HG02981 (cell line): Measurements from ENCODE around the gene CSN3.
"Not testable (repeated sequence)": the region's sequence is repeated elsewhere in the genome, so short reads cannot be mapped to it uniquely, and the experiment has no call there.

Experiments
- ATAC-seq: cut with Tn5 transposase; IDR thresholded peaks from one replicate; pipeline ENCODE4 v1.9.1; 2021; ENCODE audit warnings: mild to moderate bottlenecking, moderate library complexity; ENCODE audit not compliant: unreplicated experiment

The CSN3 gene, protein sequence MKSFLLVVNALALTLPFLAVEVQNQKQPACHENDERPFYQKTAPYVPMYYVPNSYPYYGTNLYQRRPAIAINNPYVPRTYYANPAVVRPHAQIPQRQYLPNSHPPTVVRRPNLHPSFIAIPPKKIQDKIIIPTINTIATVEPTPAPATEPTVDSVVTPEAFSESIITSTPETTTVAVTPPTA

DNA sequence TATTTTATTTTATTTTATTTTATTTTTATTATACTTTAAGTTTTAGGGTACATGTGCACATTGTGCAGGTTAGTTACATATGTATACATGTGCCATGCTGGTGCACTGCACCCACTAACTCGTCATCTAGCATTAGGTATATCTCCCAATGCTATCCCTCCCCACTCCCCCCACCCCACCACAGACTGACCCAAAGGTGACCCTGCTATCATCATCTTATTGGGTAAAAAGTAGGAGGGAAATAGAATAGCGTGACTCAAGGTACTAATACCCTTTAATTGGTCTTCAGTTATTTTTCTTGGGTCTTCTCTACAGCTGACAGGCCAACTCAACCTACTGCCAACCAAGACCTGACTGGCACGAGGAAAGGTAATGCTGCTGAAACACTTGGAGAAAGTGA, at the start of gene CSN3:
TSS of gene CSN3 (plus strand) at position 301 of the 400 bp plus-strand sequence. CDS start 2,223 bp downstream, outside the sequence.
- ATAC-seq = not testable (repeated sequence)

DNA sequence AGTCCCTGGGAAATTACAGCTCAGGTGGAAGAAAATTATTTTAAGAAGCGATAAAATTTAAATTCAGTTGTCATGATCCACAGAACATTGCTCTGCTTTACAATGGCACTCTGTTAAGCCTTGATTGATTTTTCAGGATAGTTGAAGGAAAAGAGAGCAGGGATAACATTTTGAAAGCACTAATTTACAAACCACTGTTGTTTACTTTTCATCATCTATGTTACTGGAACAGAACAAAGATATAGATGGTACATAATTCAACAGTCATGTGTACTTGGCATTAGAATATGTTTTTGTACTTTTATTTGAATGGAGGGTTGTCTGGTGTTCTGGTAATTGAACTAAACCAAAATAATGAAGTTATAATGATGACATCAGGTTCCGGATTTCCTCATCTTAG, 49.5 kb upstream of the CSN3 start:
- ATAC-seq = no peak

DNA sequence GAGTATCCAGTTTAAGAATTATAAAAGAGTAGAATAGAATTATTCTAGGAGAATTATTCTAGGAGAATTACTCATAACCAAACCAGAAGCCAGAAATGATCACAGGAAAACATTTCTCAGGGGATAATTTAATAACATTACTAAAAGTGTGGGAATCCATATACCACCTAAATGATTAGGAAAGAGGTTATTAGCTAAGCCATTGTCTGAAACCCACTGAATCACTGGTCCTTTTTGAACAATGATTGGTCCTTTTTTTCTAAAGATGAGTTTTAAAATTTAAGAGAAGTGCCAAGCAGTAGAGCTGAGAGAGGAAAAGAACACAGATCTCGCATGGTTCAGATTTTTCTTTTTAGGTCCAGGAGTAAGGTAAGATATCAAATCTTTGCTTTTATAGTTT, 47.0 kb upstream of the CSN3 start, which contains the start of gene ODAM:
TSS of gene ODAM (plus strand) at position 301 of the 400 bp plus-strand sequence. CDS start 819 bp downstream, outside the sequence.
- ATAC-seq = no peak

DNA sequence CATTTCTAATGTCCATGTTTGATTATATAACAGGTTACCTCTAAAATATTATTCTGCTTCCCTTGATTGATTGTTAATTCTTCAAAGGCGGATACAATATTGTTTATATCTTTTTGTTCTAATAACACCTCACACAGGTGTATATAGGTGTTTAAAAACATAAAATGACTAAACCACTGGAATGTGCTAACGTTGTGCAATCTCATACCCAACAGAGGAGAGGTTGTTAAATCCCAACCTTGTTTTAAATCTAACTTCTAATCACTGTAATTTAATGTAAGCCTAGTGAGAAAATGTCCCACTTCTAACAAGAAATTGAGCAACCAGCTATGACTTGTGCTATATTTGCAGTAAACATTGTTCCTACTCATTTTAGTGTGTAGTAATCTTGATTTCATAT, 45.5 kb upstream of the CSN3 start:
- no peak for ATAC-seq

DNA sequence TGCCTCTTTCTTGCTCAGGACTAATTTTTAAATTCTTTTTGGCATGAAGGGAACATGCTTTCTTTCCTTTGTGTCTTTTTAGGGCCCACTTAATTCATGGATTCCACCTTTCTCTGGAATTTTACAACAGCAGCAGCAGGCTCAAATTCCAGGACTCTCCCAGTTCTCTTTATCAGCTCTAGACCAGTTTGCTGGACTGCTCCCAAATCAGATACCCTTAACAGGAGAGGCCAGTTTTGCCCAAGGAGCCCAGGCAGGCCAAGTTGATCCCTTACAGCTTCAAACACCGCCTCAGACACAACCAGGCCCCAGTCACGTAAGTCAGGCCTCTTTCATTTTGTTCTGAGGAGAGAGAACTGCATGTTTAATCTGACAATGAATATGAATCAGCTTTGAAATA, 44.6 kb upstream of the CSN3 start:
- no peak for ATAC-seq

DNA sequence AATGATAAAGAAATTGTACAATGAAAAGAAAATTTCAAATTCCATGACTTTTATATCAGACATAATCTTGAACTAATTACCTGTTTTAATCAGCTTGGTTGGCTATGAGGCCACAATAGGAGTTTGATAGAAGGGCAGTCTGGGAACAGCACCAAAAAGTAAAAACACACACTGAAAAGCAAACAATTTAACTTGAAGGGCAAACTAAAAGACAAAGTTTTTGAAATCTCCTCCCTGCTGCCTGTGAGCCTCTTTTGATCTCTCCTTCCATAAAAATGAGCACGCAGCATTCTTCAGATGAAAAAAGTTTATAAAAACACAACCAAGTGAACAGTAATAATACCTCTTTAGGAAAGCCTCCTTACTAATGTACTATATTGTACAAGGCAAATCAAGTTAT, 38.8 kb upstream of the CSN3 start:
- ATAC-seq = no peak

DNA sequence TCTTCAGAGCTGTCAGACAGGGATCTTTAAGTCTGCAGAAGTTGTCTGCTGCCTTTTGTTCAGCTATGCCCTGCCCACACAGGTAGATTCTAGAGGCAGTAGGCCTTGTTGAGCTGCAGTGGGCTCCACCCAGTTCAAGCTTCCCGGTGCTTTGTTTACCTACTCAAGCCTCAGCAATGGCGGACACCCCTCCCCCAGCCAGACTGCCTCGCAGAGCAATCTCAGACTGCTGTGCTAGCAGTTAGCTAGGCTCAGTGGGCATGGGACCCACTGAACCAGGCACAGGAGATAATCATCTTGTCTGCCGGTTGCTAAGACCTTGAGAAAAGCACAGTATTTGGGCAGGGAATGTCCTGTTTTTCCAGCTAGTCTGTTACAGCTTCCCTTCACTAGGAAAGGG, 29.6 kb upstream of the CSN3 start:
- not testable (repeated sequence) for ATAC-seq

DNA sequence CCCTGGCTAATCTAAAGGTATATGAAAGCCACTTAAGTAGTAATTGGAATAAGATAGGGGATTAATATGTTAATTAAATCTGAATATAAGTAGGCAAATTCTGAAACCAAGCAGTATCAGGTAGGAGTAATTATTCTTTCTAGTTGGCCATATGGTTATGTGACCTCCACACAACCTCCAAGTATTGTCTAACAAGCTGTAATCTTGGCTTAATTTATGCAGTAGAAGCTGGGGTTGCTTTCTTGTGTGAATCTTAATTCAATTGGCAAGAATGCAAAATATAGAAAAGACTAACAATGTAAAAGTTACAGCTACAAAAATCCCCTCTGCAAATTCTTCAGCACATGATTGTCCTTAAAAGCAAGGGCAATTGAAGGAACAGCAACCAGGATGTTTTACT, 26.3 kb upstream of the CSN3 start:
- not testable (repeated sequence) for ATAC-seq

DNA sequence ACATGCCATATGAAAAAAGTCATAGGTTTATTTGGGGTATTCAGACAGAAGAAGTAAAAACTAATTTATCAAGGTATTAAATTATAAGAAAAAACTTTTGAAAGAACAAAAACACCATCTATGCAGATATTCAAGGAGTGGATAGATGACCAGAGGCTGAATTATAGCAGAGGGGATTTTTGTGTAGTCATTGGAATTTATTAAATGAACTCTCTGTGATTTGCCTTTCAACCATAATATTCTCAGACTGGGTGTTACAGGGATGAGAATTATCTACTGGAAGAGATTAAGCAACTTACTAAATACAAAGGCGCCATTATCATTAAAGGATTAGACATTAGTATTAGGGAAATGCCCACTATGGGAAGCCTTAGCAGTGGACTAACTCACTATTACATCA, 25.8 kb upstream of the CSN3 start:
- ATAC-seq = not testable (repeated sequence)

DNA sequence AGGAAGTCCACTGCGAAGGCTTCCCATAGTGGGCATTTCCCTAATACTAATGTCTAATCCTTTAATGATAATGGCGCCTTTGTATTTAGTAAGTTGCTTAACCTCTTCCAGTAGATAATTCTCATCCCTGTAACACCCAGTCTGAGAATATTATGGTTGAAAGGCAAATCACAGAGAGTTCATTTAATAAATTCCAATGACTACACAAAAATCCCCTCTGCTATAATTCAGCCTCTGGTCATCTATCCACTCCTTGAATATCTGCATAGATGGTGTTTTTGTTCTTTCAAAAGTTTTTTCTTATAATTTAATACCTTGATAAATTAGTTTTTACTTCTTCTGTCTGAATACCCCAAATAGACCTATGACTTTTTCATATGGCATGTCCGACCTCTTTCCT, 21.0 kb upstream of the CSN3 start:
- not testable (repeated sequence) for ATAC-seq

DNA sequence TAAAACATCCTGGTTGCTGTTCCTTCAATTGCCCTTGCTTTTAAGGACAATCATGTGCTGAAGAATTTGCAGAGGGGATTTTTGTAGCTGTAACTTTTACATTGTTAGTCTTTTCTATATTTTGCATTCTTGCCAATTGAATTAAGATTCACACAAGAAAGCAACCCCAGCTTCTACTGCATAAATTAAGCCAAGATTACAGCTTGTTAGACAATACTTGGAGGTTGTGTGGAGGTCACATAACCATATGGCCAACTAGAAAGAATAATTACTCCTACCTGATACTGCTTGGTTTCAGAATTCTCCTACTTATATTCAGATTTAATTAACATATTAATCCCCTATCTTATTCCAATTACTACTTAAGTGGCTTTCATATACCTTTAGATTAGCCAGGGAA, 20.6 kb upstream of the CSN3 start:
- not testable (repeated sequence) for ATAC-seq

DNA sequence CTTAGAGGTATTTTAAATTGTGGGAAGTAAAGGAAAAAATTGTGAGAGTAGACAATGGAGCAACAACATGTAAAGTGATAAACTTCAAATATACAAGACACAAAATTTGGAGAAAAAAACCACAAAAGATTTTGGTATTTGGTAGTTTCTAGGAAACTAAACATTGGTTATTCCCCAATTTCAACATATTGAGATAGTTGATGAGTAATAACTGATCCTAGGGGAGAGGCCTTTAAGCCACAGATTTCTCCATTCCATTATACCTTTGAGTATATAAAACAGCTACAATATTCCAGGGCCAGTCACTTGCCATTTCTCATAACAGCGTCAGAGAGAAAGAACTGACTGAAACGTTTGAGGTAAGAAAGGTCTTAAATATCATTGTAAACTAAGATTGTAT, 16.6 kb upstream of the CSN3 start, which contains the start of gene FDCSP:
TSS of gene FDCSP (plus strand) at position 301 of the 400 bp plus-strand sequence. CDS start 5,071 bp downstream, outside the sequence.
- ATAC-seq = no peak

DNA sequence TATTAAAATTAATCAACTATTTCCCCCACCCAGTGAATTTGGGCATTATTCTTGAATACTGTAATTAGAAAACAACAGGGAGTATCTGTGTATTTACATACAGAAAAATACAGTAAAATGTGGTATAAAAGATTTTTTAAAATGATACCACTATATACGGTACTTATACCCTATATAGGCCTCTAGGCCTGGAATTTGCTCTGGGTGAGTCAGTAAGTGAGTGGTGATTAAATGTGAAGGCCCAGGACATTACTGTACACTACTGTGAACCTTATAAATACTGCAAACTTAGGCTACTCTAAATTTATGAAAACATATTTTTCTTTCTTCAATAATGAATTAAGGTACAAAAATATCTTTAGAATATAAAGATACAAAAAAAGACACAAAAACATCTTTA, 6.3 kb upstream of the CSN3 start:
- ATAC-seq = no peak

DNA sequence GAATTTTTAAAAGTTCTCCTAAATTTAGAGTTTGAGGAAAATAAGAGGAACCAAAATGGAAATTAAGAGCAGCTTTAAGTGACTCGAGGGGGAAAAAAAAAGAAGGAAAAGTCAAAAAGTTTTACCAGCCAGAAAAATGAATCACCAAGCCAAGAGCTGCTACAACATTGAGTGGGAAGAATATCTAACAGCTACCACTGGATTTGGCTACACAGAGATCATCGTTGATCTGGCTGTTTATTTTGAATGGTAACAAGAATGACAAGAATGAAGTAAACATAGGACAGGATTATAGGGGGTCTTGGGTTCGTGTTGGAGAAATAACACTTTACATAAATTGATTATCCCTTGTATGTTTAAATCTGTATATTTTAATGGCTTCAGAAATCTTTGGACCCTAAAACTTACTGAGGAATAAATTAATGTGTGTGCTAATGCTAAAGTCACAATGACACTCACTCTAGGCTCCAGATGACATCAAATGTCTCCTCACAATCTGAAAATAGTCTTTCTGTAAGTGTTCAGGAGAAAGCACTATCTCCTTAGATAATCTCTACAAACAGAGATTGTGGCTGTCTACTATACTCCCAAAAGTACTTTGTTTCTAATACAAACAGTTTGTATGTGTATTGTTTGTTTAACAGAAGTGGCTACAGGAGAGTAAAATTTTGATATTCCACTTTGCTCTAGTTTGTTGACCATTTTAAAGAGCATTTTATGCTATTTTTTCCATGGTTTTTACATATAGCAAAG, 3.1 kb upstream of the CSN3 start:
- ATAC-seq = no peak

DNA sequence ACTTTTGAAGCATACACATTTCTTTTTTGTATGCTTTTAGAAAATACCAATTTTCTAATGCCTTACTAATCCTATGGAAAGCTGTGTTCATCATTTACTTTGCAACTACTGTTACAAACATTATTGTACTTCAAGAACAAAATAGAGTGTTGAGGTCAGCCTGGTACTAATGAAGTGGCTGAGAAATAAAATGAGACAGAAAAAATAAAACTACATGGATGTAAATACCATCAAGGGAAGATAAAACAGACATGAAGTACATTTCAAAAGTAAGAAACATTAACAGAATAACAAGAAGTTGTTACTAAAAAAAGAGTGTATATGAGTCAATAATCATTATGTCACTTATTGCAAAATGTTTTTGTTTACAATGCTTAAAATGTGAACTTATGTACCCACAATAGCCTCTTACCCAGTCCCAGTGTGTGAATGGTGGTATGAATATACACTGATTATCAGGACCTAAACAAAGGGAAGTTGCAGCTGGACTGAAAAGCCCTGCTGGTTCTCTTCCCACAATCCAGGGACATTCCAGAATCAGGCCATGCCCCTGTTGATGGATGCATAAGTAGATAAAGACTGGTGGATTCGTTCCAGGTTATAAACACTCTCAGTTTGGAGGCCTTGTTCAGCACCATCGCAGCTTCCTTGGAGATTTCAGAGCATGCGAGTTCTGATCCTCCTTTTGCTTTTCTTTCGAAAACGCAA, 2.4 kb upstream of the CSN3 start:
- ATAC-seq = no peak

DNA sequence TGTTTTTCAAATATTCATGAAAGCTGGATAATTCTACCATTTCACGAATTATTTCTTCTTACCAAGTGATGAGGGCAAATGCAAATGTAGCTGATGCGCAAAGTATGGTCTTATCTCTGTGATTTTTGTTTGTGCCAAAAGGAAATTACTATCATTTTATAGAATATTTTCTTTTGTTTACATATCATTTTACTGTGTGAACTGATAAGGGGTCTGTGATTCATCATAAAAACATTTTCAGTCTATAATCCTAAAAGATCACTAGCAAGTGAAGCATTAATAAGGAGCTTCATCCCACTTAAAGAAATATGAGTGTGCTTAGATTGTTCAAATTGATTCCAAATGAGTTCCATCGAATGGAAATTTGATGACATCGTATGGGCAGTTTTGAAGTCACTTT, 694 bp downstream of the CSN3 start:
- no peak for ATAC-seq

DNA sequence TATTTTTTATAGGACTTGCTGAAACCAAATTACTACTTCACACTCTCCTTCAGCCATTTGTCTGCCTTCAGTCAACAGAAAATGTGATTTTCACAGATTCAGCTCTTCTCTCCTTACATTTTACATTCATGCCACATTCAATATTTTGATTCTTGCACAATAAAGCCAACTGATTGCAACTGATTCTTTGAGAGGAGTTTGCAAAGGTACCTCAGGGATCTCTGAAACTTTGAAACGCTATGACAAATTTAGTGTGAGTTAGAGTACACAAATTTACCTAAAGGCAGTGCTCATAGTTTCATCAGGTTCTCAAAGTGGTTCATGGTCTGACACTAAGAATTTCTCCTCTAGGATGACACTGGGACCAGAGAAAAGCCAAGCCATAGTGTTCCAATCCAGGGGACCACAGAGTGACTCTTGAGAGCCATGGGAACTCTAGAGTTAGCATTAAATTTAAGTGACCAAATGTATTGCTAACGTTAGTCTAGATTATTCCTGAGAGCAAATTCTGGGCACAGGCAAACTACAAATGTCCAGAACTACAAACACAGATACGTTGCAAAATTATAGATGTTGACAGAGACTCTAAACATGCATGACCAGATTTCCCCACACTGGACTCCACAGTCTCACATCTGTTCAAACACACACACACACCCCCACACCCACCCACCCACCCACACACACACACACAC, 9.0 kb downstream of the CSN3 start:
- no peak for ATAC-seq

DNA sequence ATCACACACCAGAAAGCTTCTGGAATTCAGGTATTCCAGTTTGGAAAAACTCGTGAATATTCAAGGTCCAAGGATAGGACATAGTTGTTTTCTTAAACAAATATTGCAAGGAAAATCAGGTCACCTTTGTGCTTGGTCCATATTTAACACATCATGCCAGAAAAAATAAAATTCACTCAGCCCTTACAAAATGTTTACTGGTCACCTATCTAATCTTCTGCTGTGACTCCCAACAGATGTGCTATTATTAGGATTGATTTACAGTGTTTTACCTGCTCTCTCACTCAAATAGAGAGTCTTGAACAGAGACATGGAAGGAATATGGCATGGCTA, 9.5 kb downstream of the CSN3 start:
- ATAC-seq = no peak

DNA sequence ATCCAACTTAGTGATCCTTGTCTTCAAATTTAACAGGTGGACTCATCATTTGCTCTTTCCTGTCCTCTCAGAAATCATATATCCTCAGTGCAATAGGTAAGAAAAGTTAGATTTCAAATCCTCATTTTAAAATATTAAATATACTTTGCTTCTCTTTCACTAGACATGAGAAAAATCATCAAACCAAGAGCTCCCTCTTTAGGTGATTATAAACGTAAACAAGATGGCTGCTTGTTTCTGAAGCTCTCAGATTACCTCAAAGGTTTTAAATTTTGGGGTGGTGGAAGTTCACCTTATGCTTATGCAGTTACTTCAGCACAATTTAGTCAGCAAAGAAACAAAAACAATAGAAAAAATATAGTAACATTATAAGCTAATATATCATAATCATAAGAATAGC, 27.3 kb downstream of the CSN3 start:
- ATAC-seq = no peak

DNA sequence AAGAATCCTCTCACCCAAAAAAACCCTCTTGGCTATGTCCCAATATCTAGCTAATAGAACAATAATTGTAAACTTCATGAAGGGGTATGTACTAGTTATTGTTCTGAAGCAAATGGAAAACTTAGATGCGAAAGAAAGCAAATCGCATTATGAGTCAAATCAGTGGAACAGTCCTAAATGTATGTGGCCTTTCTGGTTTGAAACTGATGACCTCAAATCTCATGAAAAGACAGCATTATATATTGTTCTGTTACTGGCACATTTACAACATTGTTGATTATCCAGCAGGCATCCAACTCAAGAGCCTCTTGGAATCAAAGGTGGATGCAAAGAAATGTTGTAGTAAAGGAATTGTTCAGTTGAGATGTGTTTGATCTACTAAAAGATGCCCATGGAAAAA, 34.7 kb downstream of the CSN3 start:
- ATAC-seq = no peak

DNA sequence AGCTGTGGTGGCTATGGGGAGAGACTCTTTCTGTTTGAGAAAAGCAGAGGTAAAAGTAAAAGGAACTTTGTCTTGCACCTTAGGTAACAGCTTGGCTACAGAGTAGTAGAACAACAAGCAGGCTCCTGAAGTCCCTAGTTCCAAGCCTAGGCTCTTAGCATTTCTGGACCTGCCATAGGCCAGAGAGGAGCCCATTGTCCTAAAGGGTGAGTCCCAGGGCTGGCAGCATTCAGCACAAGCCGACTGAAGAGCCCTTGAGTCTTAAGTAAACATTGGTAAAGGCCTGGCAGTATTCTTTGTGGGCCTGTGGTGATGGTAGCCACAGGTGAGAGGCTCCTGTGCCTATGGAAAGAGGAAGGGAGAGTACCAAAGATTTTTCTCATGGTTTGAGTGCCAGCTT, 38.2 kb downstream of the CSN3 start:
- ATAC-seq = no peak
